ENCODE data around the gene CLCN5.

CLCN5 gene

GRCh38 chrX:49910344-49910743, 12.1 kb upstream of the CLCN5 start:
- TF ChIP-seq CTCF (IDR thresholded peaks at IDR 0.05; ENCODE audit: low read depth, low read length, missing control alignments), result no peak
- no peak for DNase-seq (ENCODE audit: low read depth)

GRCh38 chrX:49912086-49912485, 10.3 kb upstream of the CLCN5 start:
- in situ Hi-C loops (cut with HindIII; ENCODE audit: low sequenced_read_pairs), result no loop called here
- no peak overlapping the region for H3K4me3 ChIP-seq (ENCODE audit: low read depth, low read length)
- TF ChIP-seq CTCF (IDR thresholded peaks at IDR 0.05; ENCODE audit: low read depth, low read length, missing control alignments), result no peak
- no peak for DNase-seq (ENCODE audit: low read depth)

More at GRCh38 chrX:49910344-49910743, 12.1 kb upstream of the CLCN5 start:
- H3K4me3 ChIP-seq (ENCODE audit: low read depth, low read length), result no peak overlapping the region
- in situ Hi-C loops (cut with HindIII; ENCODE audit: low sequenced_read_pairs), result no loop called here

GRCh38 chrX:49912861-49913260, 9.5 kb upstream of the CLCN5 start:
- in situ Hi-C loops (cut with HindIII; ENCODE audit: low sequenced_read_pairs), result no loop called here
- no peak for DNase-seq (ENCODE audit: low read depth)
- no peak for TF ChIP-seq CTCF (IDR thresholded peaks at IDR 0.05; ENCODE audit: low read depth, low read length, missing control alignments)
- H3K4me3 ChIP-seq (ENCODE audit: low read depth, low read length), result no peak overlapping the region

GRCh38 chrX:49915361-49916222, 6.8 kb upstream of the CLCN5 start:
- peak; percentile 24 for DNase-seq (ENCODE audit: low read depth)
- in situ Hi-C loops (cut with HindIII; ENCODE audit: low sequenced_read_pairs), result no loop called here
- no peak overlapping the region for H3K4me3 ChIP-seq (ENCODE audit: low read depth, low read length)
- peak; percentile 84 for TF ChIP-seq CTCF (IDR thresholded peaks at IDR 0.05; ENCODE audit: low read depth, low read length, missing control alignments)

- no peak for DNase-seq (ENCODE audit: low read depth)
- in situ Hi-C loops (cut with HindIII; ENCODE audit: low sequenced_read_pairs), result no loop called here
- H3K4me3 ChIP-seq (ENCODE audit: low read depth, low read length), result no peak overlapping the region
- peak; percentile 79 for TF ChIP-seq CTCF (IDR thresholded peaks at IDR 0.05; ENCODE audit: low read depth, low read length, missing control alignments)
These were observed 2.8 kb upstream of the CLCN5 start for GRCh38 chrX:49919617-49920016.

GRCh38 chrX:49921109-49921508, 1.3 kb upstream of the CLCN5 start:
- no peak for TF ChIP-seq CTCF (IDR thresholded peaks at IDR 0.05; ENCODE audit: low read depth, low read length, missing control alignments)
- in situ Hi-C loops (cut with HindIII; ENCODE audit: low sequenced_read_pairs), result no loop called here
- H3K4me3 ChIP-seq (ENCODE audit: low read depth, low read length), result no peak overlapping the region
- no peak for DNase-seq (ENCODE audit: low read depth)

Data from astrocyte of the cerebellum (primary cell).